Measurements from ENCODE around the gene PDZD7. TPM values are rescaled to one million over a fixed set of nuclear protein-coding genes. Genes with fewer than 3 reads are reported as not detected.

PDZD7 gene
- total RNA-seq, 1 experiment from 2014 or later: 4.5 TPM

DNA sequence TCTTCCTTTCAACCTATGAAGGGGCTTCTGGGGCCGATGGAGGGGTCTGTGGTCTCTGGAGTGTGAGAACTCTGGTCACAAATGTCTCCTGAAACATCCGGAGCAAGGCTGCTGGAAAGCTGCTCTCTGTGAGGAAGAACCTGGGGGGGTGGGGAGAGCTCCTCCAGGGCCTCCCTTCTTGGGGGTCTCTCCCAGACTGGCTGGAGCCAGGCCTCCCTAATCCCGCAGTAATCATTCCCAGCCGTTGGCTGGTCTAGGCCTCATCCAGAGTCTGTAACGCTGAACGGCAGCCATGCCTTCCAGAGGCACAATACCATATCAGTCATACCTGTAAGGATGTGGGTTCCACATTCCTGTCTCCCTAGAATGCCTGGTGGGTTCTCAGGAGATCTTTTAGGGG lies 35.7 kb downstream of the PDZD7 start:
- in situ Hi-C loops (cut with HindIII; ENCODE audit: low sequenced_read_pairs): no loop called here
- no peak for DNase-seq (ENCODE audit: low spot score)

GRCh38 chr10:100993986-100994708 lies 36.8 kb downstream of the PDZD7 start:
- DNase-seq (ENCODE audit: low spot score): peak; percentile 69
- in situ Hi-C loops (cut with HindIII; ENCODE audit: low sequenced_read_pairs): no loop called here

DNA sequence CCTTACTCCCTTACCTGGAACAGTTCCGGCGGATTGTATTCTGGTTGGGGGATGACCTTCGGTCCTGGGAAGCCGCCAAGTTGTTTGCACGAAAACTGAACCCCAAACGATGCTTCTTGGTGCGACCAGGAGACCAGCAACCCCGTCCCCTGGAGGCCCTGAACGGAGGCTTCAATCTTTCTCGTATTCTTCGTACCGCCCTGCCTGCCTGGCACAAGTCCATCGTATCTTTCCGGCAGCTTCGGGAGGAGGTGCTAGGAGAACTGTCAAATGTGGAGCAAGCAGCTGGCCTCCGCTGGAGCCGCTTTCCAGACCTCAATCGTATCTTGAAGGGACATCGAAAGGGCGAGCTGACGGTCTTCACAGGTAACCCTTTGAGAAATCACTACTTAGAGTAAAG lies 41.8 kb downstream of the PDZD7 start:
- in situ Hi-C loops (cut with HindIII; ENCODE audit: low sequenced_read_pairs): no loop called here
- no peak for DNase-seq (ENCODE audit: low spot score)

DNA sequence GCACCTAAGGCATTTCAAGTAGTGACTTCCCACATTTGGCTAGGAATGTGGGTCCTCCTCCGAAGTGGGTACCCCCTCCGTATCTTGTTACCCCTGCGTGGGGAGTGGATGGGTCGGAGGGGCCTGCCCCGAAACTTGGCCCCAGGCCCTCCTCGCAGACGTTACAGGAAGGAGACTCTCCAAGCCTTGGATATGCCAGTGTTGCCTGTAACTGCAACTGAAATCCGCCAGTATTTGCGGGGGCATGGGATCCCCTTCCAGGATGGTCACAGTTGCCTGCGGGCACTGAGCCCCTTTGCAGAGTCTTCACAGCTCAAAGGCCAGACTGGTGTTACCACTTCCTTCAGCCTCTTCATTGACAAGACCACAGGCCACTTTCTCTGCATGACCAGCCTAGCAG lies 42.8 kb downstream of the PDZD7 start:
- in situ Hi-C loops (cut with HindIII; ENCODE audit: low sequenced_read_pairs): no loop called here
- no peak for DNase-seq (ENCODE audit: low spot score)

GRCh38 chr10:100987685-100988049 lies 43.3 kb downstream of the PDZD7 start:
- in situ Hi-C loops (cut with HindIII; ENCODE audit: low sequenced_read_pairs): no loop called here
- no peak for DNase-seq (ENCODE audit: low spot score)

- DNase-seq (ENCODE audit: low spot score): peak; percentile 91
- in situ Hi-C loops (cut with HindIII; ENCODE audit: low sequenced_read_pairs): no loop called here
Measured at GRCh38 chr10:100986952-100987684, 43.8 kb downstream of the PDZD7 start, which contains the start of the genes MRPL43 and TWNK. MRPL43 (minus strand) TSS chr10:100987497; CDS start chr10:100987443, 54 bp downstream. TWNK (plus strand) TSS chr10:100987543; CDS start chr10:100988211, 668 bp downstream.

- DNase-seq (ENCODE audit: low spot score): no peak
- in situ Hi-C loops (cut with HindIII; ENCODE audit: low sequenced_read_pairs): no loop called here
Measured at GRCh38 chr10:100986623-100986951, 44.3 kb downstream of the PDZD7 start.

DNA sequence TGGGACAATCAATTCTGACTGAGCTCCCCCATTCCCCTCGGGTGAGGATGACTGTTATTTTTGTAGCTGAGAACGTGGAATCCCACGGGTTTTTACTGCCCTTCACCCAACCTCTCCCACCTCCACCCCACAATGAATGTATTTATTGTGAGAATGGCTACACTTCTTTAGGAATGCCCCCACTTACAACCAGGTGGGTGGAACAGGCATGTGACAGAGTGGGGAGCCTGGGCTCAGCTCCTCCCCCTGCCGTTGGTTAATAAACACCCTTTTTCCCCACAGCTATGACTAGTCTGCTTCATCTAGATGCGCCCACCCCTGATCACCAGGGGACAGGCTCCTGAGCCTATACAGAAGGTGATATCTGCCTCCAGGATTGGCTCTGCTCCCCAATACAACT lies 45.6 kb downstream of the PDZD7 start:
- DNase-seq (ENCODE audit: low spot score): no peak
- in situ Hi-C loops (cut with HindIII; ENCODE audit: low sequenced_read_pairs): no loop called here

DNA sequence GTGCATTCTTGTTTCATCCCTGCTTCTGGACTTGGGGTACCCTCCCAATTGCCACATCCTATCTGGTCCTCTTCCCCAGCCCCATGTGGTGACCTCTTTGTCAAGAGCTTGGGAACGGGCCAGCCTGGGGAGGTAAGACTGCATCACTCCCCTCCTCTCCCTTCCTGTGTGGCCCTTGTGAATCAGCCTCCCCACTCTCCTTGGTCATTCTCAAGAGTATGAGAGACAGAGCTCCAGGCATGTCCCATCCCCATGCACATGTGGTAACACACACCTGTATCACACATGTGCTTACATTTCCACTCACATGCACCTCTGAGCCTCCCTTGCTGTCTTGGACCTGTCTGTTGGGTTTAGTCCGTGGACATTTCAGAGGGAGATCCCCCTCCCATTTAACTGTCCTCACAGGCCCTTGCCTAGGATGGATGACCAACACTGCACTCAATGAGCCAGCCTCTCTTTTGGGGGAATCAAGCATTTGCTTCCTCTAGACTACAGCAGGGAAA lies 46.2 kb downstream of the PDZD7 start:
- in situ Hi-C loops (cut with HindIII; ENCODE audit: low sequenced_read_pairs): no loop called here
- DNase-seq (ENCODE audit: low spot score): no peak

DNA sequence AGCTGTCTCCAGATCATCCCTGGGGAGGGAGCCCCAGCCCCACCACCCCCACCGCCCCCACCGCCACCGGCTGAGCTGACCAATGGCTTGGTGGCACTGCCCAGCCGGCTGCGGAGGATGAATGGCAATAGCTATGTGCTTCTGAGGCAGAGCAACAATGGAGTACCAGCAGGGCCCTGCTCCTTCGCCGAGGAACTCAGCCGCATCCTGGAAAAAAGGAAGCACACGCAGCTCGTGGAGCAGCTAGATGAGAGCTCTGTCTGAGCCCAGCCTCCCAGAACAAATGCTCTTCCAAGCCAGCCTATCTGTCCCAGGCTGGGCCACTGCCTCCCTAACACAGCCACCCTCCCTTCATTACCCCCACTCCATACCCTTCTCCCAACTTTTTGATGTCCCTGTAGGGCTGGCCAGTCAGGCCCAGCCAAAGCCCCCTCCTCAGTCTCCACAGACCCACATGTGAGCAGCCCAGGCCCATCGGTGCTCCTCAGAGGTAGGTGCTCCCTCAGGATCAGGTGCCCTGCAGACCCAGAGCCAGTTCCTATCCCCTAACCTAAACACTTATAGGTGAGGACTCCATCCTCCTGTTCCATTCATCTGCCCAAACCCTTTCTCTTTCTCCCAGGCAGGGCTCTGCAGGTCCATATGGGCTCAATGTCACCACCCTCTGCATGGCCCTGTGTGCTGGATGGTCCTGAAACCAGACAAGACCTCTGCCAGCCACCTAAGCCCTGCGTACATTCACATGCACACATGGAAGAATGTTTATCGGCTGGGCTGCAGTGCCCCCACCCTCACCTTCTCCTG lies 46.9 kb downstream of the PDZD7 start:
- DNase-seq (ENCODE audit: low spot score): no peak
- in situ Hi-C loops (cut with HindIII; ENCODE audit: low sequenced_read_pairs): no loop called here

GRCh38 chr10:100982916-100983830 lies 47.8 kb downstream of the PDZD7 start:
- peak; percentile 91 for DNase-seq (ENCODE audit: low spot score)
- in situ Hi-C loops (cut with HindIII; ENCODE audit: low sequenced_read_pairs): no loop called here

GRCh38 chr10:100981178-100981772 lies 49.7 kb downstream of the PDZD7 start:
- in situ Hi-C loops (cut with HindIII; ENCODE audit: low sequenced_read_pairs): no loop called here
- DNase-seq (ENCODE audit: low spot score): no peak

DNA sequence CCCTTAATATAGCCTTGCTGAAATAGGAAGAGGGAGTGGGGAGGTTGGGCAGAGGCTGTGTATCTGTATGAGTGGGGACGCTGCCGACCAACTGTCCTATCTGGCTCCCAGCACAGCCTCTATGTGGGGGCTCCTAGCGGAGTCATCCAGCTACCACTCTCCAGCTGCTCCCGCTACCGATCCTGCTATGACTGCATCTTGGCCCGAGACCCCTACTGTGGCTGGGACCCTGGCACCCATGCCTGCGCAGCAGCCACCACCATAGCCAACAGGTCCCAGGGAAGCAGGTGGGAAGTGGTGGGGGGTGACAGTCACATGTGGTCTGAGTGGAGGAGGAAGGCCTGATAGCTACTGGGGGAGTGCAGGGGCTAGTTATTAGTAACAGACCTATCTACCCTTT lies 50.2 kb downstream of the PDZD7 start:
- DNase-seq (ENCODE audit: low spot score): no peak
- in situ Hi-C loops (cut with HindIII; ENCODE audit: low sequenced_read_pairs): no loop called here

DNA sequence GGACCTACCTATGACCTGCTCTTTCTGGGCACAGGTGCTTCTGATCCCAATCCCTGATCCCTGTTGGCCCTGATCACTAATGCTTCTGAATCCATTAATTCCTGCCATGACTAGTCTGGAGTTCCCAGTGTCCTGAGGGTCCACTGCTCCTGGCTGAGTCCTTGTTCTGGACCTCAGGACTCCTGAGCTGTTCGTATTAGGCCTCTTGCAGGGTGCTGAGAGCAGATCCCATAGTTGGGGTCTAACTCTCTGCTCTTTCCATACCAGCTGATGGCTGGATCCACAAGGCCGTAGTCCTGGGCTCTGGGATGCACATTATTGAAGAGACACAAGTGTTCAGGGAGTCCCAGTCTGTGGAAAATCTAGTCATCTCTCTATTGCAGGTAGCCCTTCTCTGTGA lies 50.6 kb downstream of the PDZD7 start:
- in situ Hi-C loops (cut with HindIII; ENCODE audit: low sequenced_read_pairs): no loop called here
- DNase-seq (ENCODE audit: low spot score): no peak

DNA sequence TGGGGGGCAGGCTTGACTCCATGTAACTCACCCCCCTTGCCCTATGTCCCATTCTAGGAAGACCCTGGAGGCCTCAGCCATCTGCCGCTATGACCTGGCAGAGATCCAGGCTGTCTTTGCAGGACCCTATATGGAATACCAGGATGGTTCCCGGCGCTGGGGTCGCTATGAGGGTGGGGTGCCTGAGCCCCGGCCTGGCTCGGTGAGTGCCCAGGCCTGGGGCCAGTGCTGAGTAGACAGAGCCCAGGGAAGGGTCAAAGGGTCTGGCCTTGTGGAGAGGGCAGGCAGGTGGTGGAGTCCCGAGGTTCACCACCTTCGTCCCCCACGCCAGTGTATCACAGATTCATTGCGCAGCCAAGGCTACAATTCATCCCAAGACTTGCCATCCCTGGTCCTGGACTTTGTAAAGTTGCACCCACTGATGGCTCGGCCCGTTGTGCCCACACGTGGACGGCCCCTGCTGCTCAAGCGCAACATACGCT lies 51.1 kb downstream of the PDZD7 start:
- in situ Hi-C loops (cut with HindIII; ENCODE audit: low sequenced_read_pairs): no loop called here
- DNase-seq (ENCODE audit: low spot score): no peak

- no peak for DNase-seq (ENCODE audit: low spot score)
- in situ Hi-C loops (cut with HindIII; ENCODE audit: low sequenced_read_pairs): no loop called here
Measured at GRCh38 chr10:100978901-100979195, 52.1 kb downstream of the PDZD7 start.

DNA sequence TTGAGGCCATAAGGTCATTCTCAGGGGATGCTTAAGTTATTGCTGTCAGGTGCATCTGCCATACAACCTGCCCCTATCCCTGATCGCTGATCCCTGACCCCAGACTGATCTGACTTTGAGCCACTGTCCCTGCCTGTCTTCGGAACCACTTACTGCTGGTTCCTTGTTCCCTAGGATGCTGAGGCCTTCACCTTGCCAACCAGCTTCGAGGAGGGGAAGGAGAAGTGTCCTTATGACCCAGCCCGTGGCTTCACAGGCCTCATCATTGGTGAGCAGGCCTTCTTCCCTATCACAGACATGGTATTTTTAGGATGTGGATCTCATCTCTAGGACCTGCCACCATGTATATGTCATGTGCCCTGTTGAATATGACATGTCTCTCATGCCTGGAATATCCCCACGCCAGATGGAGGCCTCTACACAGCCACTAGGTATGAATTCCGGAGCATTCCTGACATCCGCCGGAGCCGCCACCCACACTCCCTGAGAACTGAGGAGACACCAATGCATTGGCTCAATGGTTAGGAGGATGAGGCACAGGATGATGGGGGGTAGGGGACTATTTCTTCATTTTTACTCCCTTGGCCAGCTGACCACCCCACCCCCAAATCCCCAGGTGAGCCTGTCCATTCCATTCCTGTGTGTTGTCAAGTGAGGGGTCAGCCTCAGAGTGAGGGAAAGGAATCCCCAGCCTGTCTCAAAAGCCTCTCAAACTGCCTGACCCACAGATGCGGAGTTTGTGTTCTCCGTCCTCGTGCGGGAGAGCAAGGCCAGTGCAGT lies 52.6 kb downstream of the PDZD7 start:
- in situ Hi-C loops (cut with HindIII; ENCODE audit: low sequenced_read_pairs): no loop called here
- DNase-seq (ENCODE audit: low spot score): no peak

- no peak for DNase-seq (ENCODE audit: low spot score)
- in situ Hi-C loops (cut with HindIII; ENCODE audit: low sequenced_read_pairs): no loop called here
Measured at GRCh38 chr10:100977436-100977835, 53.5 kb downstream of the PDZD7 start.

All from G401 (cell line).